ENCODE results near the gene LLCFC1. TPM values are rescaled to one million over a fixed set of nuclear protein-coding genes. Genes with fewer than 3 reads are reported as not detected.
A peak's percentile ranks its signal among the peaks of the same experiment; 100 is the strongest.
"Not testable (repeated sequence)": the region's sequence is repeated elsewhere in the genome, so short reads cannot be mapped to it uniquely, and the experiment has no call there.

LLCFC1 gene
- total RNA-seq, 1 experiment from 2014 or later = not detected

- no peak for DNase-seq (ENCODE audit: low read depth)
Observed at GRCh38 chr7:142941541-142941940, 2.3 kb downstream of the LLCFC1 start.

GRCh38 chr7:142942746-142943145 lies 3.5 kb downstream of the LLCFC1 start:
- DNase-seq (ENCODE audit: low read depth) = no peak

GRCh38 chr7:142943706-142944268 lies 4.5 kb downstream of the LLCFC1 start:
- no peak for DNase-seq (ENCODE audit: low read depth)

GRCh38 chr7:142945001-142945400 lies 5.7 kb downstream of the LLCFC1 start:
- no peak for DNase-seq (ENCODE audit: low read depth)

GRCh38 chr7:142948603-142949002 lies 9.3 kb downstream of the LLCFC1 start:
- no peak for DNase-seq (ENCODE audit: low read depth)

- DNase-seq (ENCODE audit: low read depth) = no peak
Observed at GRCh38 chr7:142950235-142950634, 11.0 kb downstream of the LLCFC1 start.

GRCh38 chr7:142954680-142955268 lies 15.5 kb downstream of the LLCFC1 start:
- no peak for DNase-seq (ENCODE audit: low read depth)

GRCh38 chr7:142956951-142957623 lies 17.8 kb downstream of the LLCFC1 start:
- peak; percentile 21 for DNase-seq (ENCODE audit: low read depth)

GRCh38 chr7:142957723-142958122 lies 18.4 kb downstream of the LLCFC1 start:
- no peak for DNase-seq (ENCODE audit: low read depth)

- no peak for DNase-seq (ENCODE audit: low read depth)
Observed at GRCh38 chr7:142959202-142959601, 19.9 kb downstream of the LLCFC1 start.

- DNase-seq (ENCODE audit: low read depth) = no peak
Observed at GRCh38 chr7:142960955-142961512, 21.8 kb downstream of the LLCFC1 start.

GRCh38 chr7:142961595-142961972 lies 22.3 kb downstream of the LLCFC1 start:
- no peak for DNase-seq (ENCODE audit: low read depth)

- no peak for DNase-seq (ENCODE audit: low read depth)
Observed at GRCh38 chr7:142961973-142962926, 23.0 kb downstream of the LLCFC1 start, which contains the start of gene KEL. Gene KEL, minus strand, starts transcription at chr7:142962363. Its CDS starts 157 bp downstream, at chr7:142962206.

GRCh38 chr7:142962991-142963390 lies 23.7 kb downstream of the LLCFC1 start:
- no peak for DNase-seq (ENCODE audit: low read depth)

- DNase-seq (ENCODE audit: low read depth) = no peak
Observed at GRCh38 chr7:142963993-142964392, 24.7 kb downstream of the LLCFC1 start.

- peak; percentile 18 for DNase-seq (ENCODE audit: low read depth)
Observed at GRCh38 chr7:142964502-142965246, 25.4 kb downstream of the LLCFC1 start.

GRCh38 chr7:142968229-142968628 lies 28.9 kb downstream of the LLCFC1 start:
- DNase-seq (ENCODE audit: low read depth) = no peak

- no peak for DNase-seq (ENCODE audit: low read depth)
Observed at GRCh38 chr7:142969183-142969582, 29.9 kb downstream of the LLCFC1 start.

- no peak for DNase-seq (ENCODE audit: low read depth)
Observed at GRCh38 chr7:142974626-142975025, 35.3 kb downstream of the LLCFC1 start.

- not testable (repeated sequence) for DNase-seq (ENCODE audit: low read depth)
Observed at GRCh38 chr7:142978402-142978801, 39.1 kb downstream of the LLCFC1 start.

GRCh38 chr7:142983825-142984224 lies 44.5 kb downstream of the LLCFC1 start:
- DNase-seq (ENCODE audit: low read depth) = no peak
